RPMI7951 (cell line): ENCODE data around the gene CA10. TPM values are rescaled to one million over a fixed set of nuclear protein-coding genes. Genes with fewer than 3 reads are reported as not detected.
A peak's percentile ranks its signal among the peaks of the same experiment; 100 is the strongest.

Source experiments
- DNase-seq: peaks from one replicate; pipeline ENCODE4 v3.0.0-alpha.2; 2012; ENCODE audit warnings: low read depth
- total RNA-seq: library from RNA; depleted of rRNA; stranded (reverse); fragments of >200 nt; shearing (Covaris generic); gene quantifications from 2 replicates; pipeline ENCODE4 v1.2.3, GENCODE V29; 2014; rRNA removed

CA10 gene
- total RNA-seq, result not detected in 2 replicates

DNA sequence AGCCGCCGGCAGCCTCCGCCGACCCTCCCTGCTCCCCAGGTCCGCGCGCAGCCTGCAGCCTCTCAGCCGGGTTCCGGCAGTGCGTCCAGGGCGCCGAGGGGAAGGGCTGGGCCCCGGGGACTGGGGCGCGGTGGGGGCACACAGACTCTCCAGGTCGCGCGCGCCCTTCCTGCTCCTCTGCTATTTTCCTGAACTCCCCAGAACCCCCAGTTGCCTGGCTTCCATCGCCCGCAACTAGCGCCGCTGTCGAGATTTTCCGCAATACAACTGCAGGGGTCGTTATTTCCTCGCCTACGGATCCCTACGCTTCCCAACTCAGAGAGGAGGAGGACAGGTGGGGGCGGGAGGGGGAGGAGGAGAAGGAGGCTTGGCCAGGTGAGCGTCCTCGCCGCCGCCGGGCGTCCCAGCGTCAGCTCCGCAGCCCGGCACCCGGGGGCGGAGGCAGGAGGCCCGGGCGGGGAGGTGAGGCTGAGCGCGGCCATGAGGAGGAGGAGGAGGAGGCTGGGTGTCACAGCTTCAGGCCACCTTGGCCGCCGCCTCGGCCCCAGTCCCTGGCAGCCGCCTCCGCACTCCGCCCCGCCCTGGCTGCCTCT is at the start of gene CA10:
Gene CA10, minus strand, starts transcription at position 265 of the 593 bp plus-strand sequence.
- DNase-seq, result no peak

- no peak for DNase-seq
Observed at GRCh38 chr17:52207796-52208195, 49.3 kb upstream of the CA10 start.

DNA sequence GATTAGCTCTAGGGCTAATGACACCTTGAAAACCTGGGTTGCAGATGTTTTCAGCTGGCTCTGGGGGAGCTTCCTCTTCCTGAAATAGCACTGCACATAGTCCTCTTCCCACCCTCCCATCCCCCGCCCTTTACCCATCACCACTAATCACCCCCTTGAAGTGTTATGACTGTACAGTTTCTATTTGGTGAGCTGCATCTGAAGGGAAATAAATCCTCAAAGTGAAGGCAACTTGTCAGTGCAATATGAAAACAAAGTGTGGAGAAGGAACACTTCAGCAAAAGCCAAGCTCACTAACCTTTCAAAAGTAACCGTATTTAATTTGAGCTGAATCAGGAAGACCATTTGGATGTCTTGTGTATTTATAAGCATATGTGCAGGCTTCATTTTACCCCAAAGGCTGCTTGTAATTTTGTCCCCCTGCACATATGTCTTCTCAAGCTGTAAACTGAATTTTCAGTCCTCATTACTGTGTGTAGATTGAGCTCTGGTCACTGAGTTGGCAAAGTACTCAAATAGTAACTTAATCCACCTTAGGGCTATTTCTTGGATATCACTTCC is 44.1 kb upstream of the CA10 start:
- DNase-seq, result no peak

DNA sequence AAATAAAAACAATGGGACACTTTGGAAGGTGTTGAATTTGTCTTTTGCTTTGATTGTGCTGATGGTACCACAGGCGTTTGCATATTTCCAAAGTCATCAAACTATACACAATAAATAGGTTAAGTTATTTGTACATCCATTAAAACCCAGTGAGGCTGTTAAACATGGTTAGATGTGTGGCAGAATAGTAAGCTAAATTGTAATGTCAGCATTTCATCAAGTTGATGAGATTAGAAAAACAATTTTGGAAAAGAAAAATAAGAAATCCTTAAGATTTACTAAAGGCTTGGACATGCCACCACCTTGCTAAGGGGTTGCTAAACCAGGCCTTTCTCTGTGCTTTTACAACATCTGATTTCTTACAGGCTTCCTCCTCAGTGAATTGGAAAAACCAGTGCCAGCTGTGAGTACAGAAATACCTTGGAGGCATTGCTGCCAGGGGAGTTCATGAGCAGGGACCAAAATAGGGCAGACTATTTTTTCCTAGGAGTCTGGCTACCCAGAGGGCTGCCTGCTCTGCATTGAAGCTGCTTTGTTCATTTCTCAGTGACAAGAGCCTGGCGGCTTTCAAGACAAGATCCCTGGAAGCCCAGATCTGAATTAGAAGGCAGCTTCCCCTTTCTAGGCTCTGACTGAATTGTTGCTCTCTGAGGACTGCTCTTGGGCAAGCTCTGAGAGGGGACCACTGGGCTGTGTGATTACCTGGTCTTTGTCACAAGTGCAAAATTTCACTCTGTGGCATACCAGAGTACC is 43.4 kb upstream of the CA10 start:
- no peak for DNase-seq

DNA sequence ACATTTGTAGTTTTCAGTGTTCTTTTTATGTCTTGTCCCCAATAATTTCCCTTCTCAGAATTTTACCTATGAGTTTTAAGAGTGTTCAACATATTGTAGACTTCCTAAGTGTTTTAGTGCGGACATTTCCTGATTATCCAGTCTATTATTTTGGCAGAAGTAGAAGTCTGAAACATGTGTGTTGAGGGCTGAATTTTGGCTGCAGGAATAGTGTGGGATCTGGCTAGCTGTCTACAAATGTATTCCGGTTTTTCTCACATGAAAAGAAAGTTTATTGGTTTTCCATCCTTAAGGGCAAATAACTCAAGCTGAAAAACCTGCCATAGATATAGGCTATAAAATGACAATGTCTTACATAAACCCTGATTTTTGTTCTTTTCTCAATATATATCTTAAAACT is 33.0 kb upstream of the CA10 start:
- no peak for DNase-seq

DNA sequence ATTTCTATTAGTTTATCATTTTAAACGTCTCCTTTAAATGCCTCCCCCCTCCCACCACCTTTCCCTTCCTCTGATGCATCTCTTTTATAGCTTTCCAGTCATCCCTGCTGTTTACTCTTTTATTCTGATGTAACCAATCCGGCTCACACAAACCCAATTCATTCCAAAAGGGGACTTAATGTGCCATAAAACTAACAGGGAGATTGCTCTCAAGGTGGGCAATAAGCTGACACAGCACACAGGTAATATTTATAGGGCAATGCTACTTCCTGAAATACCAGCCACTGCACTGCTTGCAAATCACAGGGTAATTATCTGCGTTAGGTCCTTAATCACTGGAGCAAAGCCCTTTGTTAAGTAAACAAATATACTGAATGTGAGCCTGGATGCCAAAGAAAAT is 23.3 kb upstream of the CA10 start:
- DNase-seq, result no peak

DNA sequence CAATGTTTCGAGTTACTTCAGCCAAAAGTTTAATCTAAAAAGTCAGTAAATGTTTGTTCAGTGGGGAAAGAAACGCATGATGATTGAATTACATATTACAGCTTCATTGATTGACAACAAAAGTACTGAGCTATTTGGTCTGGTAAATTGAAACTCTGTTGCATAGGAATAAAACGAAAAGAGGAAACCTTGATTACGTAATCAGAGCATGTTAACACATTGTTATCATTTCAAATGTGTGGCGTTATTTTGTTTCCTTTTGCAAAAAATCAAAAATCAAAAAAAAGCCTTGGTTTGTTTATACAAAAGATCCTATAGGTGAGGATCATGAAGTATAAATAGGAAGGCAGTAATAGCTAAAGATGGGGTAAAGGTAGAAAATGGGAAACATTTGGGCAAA is 19.5 kb upstream of the CA10 start:
- DNase-seq, result no peak

- peak; percentile 0 for DNase-seq
Observed at GRCh38 chr17:52170963-52171572, 12.6 kb upstream of the CA10 start.

DNA sequence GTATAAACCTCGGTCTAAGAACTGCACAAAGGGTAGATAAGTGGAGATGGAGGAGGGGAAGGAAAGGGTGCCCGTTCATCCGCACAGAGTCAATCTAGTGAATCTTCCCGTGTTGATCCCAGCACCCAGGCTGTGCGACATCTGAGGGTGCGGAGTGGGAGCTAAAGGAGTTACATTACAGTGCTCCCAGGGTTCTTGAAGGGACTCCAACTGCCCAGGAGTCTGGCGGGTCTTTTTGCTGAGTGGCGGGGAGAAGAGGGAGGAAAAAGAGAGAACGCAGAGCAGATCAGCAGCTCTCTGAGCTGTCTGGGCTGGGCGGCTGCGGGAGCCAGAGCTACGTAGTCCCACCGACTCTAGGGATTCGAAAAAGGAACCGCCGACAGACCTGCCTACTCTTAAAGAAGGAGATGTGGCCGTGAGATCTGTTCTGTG is 1.6 kb upstream of the CA10 start:
- DNase-seq, result no peak

DNA sequence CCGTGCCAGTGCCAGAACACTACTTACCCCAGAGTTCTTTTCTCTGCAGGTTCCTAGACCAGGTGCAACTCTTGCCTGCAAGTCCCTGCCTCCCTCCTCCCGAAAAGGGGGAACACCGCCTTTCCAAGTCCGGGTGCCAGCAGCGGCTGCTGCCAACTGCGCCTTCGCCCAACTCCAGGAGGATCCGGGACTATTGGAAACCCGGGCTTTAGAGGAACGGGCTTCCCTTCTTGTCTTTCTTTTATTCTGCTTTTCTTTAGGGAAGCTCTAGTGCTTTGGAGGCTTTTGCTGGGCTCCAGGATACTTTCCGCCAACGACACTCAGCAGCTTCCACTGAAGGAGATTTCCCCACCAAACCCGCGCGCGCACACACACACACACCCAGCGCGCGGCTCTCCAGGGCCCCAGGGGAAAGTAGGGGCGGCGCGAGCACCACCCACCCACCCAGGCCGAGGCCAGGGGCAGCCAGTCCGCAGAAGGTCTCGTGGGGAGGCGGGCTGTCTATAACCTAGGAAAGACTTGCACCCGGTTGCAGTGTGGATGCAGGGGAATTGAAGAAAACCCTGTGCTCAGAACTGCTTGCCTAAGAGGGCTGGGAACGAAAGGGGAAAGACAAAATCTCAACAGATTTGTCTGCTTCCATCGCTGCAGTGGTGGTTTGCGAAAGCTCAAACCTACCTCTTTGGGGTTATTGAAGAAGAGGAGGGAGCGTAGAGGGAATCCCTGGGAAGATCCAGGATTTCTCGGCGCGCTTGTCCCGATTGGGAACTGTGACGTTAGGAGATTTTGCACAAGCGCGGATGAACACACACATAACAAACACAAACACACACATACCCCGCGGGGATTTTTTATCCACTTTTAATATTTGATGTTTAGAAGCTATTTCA is 977 bp upstream of the CA10 start:
- no peak for DNase-seq

- DNase-seq, result no peak
Observed at GRCh38 chr17:52157603-52158449, 688 bp downstream of the CA10 start.

- DNase-seq, result no peak
Observed at GRCh38 chr17:52156576-52157570, 1.6 kb downstream of the CA10 start.

GRCh38 chr17:52155301-52155700 is 3.2 kb downstream of the CA10 start:
- DNase-seq, result no peak

- no peak for DNase-seq
Observed at GRCh38 chr17:52154466-52154865, 4.0 kb downstream of the CA10 start.

GRCh38 chr17:52150935-52151334 is 7.6 kb downstream of the CA10 start:
- DNase-seq, result no peak

DNA sequence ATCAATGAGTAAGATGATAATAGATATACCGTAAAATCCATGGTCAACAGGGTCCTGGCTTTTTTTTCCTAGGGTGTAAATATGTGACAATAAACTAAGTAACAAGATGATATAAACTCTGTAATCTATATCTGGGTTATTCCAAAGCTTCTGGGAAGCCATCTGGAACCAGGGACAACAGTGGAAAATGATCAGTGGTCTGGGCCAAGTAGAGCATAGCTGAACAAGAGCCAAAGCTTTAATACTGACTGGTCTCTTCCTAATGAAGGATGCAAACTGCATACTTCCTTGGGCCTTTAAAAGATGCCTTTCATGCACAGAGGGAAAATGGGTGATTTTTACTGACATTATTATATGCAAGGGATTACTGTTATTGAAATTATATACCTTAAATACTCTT is 8.9 kb downstream of the CA10 start:
- DNase-seq, result no peak

GRCh38 chr17:52148969-52149351 is 9.6 kb downstream of the CA10 start:
- DNase-seq, result peak; percentile 4

DNA sequence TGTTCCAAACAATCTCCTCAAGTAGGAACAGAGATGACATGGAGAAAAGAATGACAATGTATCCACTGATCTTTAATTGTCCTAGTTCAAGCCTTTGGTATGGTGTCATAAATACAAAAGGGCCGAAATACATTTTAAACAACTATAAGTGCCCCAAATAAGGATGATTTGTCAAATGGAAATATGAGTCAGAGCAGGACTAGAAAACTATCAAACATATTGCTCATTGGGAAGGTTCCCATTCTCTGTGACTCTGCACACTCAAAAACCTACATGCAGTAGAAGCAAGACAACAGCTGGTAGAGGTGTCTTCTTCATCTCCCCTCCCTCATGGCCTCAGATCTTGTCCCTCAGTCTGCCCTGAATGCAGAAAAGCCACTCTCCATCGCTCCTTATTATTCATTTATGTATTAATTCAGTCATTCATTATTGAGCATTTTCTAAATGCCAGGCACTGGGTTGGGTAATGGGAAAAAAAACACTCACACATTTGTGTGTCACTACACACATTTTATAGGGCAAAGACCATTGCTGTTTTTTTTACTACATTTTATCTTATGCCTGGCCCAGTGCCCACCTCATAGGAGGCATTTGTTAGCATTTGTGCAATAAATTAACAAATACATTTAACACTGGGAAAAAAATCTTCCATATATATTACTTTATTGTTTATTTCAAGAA is 10.1 kb downstream of the CA10 start:
- DNase-seq, result no peak

DNA sequence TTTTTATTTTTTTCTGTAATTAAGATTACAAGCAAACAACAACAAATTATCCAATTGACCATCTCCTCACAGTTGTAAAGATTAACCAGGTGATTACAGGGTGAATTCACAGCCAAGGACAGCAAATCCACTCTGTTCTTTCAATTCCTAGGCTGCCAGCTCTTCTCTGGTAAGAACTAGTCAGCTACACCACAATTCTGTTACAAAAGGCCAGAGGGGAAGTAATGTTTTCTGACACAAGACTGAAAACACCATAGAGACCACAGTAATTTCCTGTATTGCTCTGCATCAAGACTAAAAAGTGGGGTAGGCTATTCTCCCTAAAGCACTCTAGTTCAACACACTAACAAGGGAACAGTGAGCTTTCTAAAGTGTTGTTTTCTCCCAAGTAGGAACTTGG is 10.6 kb downstream of the CA10 start:
- peak; percentile 7 for DNase-seq
